Measurements from ENCODE around the gene MACROD2.

GRCh38 chr20:15451241-15451640, 1455.9 kb downstream of the MACROD2 start:
- TF ChIP-seq POLR2AphosphoS5 (IDR thresholded peaks at IDR 0.05; ENCODE audit: low read depth, low read length), result no peak
- TF ChIP-seq REST (IDR thresholded peaks at IDR 0.05; ENCODE audit: insufficient read depth in 1 of 2, low read depth in 2 of 2, low read length in 2 of 2), result no peak
